Measurements from ENCODE around the gene DNAJC16. TPM values are rescaled to one million over a fixed set of nuclear protein-coding genes. Genes with fewer than 3 reads are reported as not detected.

The DNAJC16 gene
- total RNA-seq, 1 donor from 2014 or later = 23.6 TPM

- DNase-seq (ENCODE audit: low read depth, low spot score) = no peak
- no peaks in the 10 kb centered on the region for H3K9me3 Mint-ChIP-seq
- H3K4me3 Mint-ChIP-seq = peak overlapping the region; percentile 94
- H3K27me3 Mint-ChIP-seq (ENCODE audit: low read depth) = no peaks in the 10 kb centered on the region
- peak overlapping the region; percentile 30 for H3K27ac Mint-ChIP-seq (ENCODE audit: unreplicated experiment)
- TF ChIP-seq CTCF (conservative IDR thresholded peaks at IDR 0.05) = no peak
- H3K36me3 Mint-ChIP-seq (ENCODE audit: low read depth) = no peaks in the 10 kb centered on the region
- H3K4me1 Mint-ChIP-seq = peaks cover 29% of the 10 kb centered on the region
These were observed 91.5 kb downstream of the DNAJC16 start for GRCh38 chr1:15618077-15618654.

- DNase-seq (ENCODE audit: low read depth, low spot score) = no peak
- H3K27ac Mint-ChIP-seq (ENCODE audit: unreplicated experiment) = peak overlapping the region; percentile 30
- H3K27me3 Mint-ChIP-seq (ENCODE audit: low read depth) = no peaks in the 10 kb centered on the region
- H3K9me3 Mint-ChIP-seq = no peaks in the 10 kb centered on the region
- H3K4me3 Mint-ChIP-seq = peak overlapping the region; percentile 94
- H3K36me3 Mint-ChIP-seq (ENCODE audit: low read depth) = no peaks in the 10 kb centered on the region
- peaks cover 29% of the 10 kb centered on the region for H3K4me1 Mint-ChIP-seq
- no peak for TF ChIP-seq CTCF (conservative IDR thresholded peaks at IDR 0.05)
These were observed 92.2 kb downstream of the DNAJC16 start for GRCh38 chr1:15618655-15619525.

- Mint-ChIP-seq H3K36me3 (ENCODE audit: low read depth) (no peaks in the 10 kb centered on the region), H3K4me1 (peaks cover 29% of the 10 kb centered on the region), H3K4me3 (peak overlapping the region; percentile 84), H3K27me3 (ENCODE audit: low read depth) (no peaks in the 10 kb centered on the region), H3K27ac (ENCODE audit: unreplicated experiment) (no peak overlapping the region), H3K9me3 (no peaks in the 10 kb centered on the region)
- DNase-seq (ENCODE audit: low read depth, low spot score) = no peak
- no peak for TF ChIP-seq CTCF (conservative IDR thresholded peaks at IDR 0.05)
These were observed 93.5 kb downstream of the DNAJC16 start for GRCh38 chr1:15620155-15620545.

- TF ChIP-seq CTCF (conservative IDR thresholded peaks at IDR 0.05) = no peak
- H3K27ac Mint-ChIP-seq (ENCODE audit: unreplicated experiment) = no peak overlapping the region
- peaks cover 29% of the 10 kb centered on the region for H3K4me1 Mint-ChIP-seq
- H3K27me3 Mint-ChIP-seq (ENCODE audit: low read depth) = no peaks in the 10 kb centered on the region
- no peaks in the 10 kb centered on the region for H3K36me3 Mint-ChIP-seq (ENCODE audit: low read depth)
- H3K9me3 Mint-ChIP-seq = no peaks in the 10 kb centered on the region
- DNase-seq (ENCODE audit: low read depth, low spot score) = no peak
- peak overlapping the region; percentile 51 for H3K4me3 Mint-ChIP-seq
These were observed 94.4 kb downstream of the DNAJC16 start for GRCh38 chr1:15620902-15621682.

- Mint-ChIP-seq H3K9me3 (no peaks in the 10 kb centered on the region), H3K27me3 (ENCODE audit: low read depth) (no peaks in the 10 kb centered on the region), H3K4me1 (peaks cover 21% of the 10 kb centered on the region), H3K4me3 (no peak overlapping the region), H3K36me3 (ENCODE audit: low read depth) (no peaks in the 10 kb centered on the region), H3K27ac (ENCODE audit: unreplicated experiment) (no peak overlapping the region)
- TF ChIP-seq CTCF (conservative IDR thresholded peaks at IDR 0.05) = no peak
- DNase-seq (ENCODE audit: low read depth, low spot score) = no peak
These were observed 95.3 kb downstream of the DNAJC16 start for GRCh38 chr1:15621975-15622374.

Measured in neural crest cell (in vitro differentiated cells).